ENCODE results near the gene OPTC.
"Not testable (repeated sequence)": the region's sequence is repeated elsewhere in the genome, so short reads cannot be mapped to it uniquely, and the experiment has no call there.

The OPTC gene

DNA sequence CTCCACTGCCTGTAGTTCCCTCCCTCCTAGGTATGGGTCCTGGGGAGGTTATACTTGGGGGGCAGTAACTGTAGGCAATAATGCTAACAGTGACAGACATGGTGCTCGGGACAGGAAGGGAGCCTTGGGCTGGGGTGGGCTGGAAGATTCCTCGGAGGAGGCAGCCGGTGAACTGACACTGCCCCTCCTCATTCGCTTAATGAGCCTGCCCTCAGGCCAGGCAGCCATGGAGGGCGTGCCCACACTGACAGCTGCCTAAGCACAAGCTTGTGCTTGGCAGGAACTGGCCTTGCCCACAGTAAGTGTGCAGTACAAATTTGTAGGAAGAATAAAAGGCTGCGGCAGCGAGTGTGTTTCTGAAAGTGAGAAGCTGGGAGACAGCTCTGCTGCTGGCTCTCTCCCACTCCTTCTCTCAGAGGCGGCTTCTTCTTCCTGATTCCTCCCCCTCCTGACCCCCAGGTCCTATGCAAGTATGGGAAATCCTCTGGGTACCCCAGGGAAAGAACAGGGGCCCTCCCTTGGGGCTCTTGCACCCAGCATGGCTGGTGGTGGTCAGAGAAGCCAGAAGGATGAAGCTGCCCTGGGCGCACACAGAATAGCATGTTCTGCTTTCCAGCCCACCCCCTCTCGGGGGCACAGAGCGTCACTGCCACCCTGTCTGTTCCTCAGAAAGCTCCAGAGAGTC, 23.6 kb downstream of the OPTC start:
- DNase-seq (ENCODE audit: low read depth) = no peak

DNA sequence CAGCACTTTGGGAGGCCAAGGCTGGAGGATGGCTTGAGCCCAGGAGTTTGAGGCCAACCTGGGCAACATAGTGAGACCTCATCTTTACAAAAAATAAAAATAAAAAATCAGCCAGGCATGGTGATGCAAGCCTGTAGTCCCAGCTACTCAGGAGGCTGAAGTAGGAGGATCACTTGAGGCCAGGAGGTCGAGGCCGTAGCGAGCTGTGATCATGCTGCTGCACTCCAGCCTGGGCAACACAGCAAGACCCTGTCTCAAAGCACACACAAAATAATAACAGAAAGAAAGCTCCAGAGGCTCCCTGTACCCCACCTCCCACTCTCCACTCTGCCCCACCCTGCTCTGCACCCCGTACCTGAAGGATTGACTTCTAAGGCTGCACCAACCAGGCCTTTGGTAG, 24.2 kb downstream of the OPTC start:
- not testable (repeated sequence) for DNase-seq (ENCODE audit: low read depth)

DNA sequence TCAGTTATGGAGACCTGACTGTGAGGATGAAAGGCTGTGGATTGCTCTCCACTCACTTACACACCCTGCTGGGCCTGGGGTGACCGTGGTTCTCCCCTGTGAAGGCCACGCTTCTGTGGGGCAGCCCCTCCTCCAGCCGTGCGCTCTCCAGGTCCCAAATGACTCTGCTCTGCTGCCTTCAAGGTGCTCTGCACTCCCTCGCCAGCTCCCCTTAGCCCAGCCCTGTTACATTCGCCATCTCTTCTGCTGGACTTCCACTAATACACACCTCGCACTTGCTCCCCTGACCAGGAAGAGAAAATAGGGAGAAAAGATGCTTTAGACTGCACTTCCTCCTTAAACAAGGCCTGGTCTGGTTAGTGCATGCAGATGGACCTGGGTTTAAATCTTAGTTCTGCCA, 24.6 kb downstream of the OPTC start:
- no peak for DNase-seq (ENCODE audit: low read depth)

DNA sequence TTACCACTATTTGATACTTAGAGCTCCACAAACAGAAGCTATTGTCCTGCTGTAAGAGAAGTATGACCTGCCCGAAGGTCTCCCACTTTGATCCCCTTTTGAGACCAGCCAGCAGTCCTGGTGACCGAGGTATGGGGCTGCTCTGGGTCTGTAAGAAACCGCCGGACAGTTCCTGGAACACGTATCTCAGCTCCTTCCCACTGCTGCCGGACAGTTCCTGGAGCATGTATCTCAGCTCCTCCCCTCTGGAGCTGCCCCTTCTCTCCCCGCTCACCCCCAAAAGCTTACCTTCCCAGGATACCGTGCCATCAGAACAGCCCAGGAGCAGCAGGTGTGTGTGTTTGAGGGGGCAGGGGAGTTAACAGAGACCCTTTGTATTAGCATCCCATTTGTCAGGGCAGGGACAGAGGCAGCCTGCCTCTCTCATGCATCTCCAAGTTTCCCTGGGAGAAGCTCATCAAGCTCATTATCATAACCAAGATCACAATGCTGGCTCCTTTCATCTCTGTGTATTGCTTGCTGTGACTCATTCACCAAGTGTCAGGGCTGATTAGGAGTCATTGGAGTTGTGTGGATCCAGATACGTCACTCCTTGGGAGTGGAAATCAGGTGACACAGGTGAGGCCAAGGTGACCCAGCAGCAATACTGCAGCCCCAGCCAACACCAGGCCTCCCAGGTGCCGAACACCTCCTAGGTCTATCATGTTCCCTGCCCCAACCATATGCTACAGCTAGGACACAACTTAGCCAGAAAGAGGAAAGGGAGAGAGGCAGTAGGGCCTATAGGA, 25.3 kb downstream of the OPTC start:
- DNase-seq (ENCODE audit: low read depth) = no peak

DNA sequence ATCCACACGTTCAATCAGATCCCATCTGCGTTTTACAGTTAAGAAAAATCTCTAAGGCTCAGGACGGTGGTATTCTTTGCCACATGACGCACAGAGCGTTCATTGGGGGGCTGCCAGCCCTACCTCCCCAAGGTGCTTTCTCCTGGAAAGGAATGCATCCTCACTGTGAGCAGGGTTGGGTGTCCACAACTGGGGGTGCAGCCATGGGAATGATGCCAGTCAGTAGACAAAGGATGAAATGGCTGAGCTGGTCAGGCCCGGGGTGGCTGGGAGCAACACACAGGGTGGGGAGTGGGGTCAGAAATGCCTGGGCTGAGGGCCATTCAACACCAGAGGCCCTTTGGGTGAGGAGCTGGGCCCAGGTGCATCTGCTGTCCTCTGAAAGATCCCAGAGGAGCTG, 25.9 kb downstream of the OPTC start:
- no peak for DNase-seq (ENCODE audit: low read depth)

DNA sequence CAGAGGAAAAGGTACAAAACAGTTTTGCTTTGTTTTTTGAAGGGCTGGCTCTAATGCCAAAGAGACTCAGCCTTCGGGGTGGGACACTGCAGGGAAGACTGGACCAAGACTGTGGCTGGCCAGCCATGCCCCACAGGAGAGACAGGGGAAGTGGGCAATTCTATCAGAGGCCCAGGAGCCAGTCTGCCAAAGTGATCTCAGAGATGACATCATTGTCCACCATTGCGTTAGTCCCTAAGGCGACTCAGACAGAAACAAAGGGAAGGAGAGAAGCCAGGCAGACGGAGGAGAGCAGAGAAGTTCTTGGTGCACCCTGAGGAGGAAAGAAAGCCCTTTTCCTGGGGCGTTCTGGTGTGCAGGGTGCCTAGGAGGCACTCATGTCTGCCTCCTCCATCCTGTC, 26.4 kb downstream of the OPTC start:
- DNase-seq (ENCODE audit: low read depth) = no peak

DNA sequence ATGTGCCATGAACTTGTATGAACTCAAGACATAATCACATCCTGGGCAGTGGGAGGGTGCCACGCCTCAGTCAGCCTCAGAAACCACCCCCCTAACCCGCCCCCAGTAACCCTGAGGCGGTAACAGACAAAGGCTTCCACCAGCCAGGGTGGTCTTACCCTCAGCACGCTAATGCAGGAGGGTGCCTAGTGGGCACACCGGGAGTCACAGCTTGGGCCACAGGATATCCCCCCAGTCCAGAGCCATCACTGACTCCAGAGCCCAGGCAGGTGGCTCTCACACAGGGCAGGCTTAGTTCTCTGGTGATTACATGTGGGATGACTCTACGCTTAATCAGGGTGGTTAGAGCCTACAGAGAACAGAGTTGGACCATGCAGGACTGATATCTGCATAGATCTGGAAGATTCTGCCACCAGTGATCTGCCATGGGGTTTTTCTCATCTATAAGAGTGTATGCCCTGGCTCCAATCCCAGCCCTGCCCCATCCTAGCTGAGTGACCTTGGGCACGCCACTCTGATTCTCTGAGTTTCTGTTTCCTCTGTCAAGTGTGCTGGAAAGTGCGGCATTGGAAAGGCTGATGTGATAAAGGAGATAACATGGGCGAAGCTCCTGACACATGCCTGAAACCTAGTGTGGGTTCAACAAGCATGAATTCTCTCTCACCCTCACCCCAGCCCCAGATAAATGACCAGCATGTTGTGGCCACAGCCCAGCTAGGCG, 27.3 kb downstream of the OPTC start:
- DNase-seq (ENCODE audit: low read depth) = no peak

DNA sequence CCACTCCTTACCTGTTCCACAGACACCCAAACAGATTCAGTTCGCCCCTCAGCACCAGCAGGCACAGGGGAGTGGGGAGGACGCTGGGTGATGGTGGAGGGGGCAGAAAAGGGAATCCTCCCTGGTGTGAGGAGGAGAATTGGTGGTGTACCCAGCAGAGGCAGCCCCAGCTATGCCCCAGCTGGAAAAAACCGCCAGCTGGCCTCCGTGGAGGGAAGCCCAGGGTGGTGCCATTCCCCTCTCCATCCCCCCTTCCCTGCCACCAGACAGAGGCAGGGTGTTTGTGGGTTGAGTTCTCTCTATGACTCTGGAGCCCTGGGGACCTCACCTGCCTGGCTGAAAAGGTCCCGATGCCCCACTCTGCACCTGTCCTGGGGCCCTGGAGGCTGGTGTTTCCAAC, 27.9 kb downstream of the OPTC start:
- no peak for DNase-seq (ENCODE audit: low read depth)

DNA sequence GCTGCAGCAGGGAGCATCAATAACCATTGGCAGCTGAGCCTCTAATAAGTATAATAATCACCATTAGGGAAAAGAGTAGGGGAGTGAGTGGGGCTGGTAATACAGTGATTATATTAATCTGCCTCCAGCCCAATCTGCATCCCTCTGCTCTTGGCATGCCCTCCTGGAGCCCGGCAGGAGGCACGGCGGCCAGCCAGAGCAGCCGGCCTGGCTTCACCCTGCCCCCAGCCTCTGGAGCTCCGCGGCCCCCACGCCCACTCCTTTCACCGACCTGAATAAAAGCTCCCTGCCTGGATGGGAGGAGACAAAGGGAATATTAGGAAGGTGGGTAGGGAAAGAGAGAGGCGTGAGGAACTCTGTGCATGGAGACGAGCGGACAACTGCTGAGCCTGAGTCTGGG, 28.3 kb downstream of the OPTC start:
- no peak for DNase-seq (ENCODE audit: low read depth)

DNA sequence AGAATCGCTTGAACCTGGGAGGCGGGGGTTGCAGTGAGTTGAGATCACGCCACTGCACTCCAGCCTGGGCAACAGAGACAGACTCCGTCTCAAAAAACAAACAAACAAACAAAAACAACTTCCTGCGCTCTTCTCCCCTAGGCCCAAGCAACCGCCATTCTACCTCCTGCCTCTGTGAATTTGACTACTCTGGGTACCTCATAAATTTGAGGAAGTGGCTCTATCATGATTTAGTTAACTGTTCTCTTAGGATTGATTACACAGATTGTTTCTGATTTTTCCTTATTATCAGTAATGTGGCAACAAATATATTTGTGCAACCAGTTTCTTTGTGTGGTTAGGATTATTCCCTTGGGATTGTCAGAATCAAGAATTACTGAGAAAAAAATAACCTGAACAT, 29.7 kb downstream of the OPTC start:
- no peak for DNase-seq (ENCODE audit: low read depth)

DNA sequence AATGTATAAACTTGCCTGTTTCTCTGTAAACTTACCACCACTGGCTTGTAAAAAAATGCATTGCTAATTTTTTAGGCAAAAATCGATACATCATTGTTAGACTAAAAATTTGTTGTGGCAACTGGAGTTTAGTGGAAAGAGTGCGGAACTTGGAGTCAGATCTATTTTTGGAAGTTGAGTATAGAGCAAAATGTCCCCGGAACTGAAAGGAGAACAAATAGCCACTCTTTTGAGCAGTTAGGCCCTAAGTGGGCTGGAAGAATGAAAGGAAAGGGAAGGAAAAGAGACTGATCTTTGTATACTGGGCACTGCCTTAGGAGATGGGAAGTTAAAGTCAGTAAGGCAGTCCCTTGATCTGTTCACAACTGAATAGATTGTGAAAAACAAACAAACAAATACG, 30.2 kb downstream of the OPTC start:
- DNase-seq (ENCODE audit: low read depth) = no peak

DNA sequence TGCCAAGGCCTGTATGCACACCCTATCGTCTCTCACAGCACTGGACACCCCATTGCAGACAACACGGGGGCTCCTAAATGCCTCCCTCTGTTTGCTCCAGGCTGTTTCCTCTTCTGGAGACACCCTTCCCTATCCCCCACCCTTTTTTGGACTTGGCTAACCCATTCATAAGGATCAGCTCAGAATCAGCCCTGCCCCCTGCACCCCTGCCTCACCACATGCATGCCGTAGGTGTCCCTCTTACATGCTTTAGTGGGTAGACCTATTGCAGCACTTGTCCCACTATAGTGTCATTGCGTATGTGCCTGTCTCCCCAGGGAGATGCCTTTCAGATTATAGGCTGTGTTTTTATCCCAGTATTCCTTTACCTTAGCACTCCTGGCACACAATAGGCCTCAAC, 30.9 kb downstream of the OPTC start:
- no peak for DNase-seq (ENCODE audit: low read depth)

DNA sequence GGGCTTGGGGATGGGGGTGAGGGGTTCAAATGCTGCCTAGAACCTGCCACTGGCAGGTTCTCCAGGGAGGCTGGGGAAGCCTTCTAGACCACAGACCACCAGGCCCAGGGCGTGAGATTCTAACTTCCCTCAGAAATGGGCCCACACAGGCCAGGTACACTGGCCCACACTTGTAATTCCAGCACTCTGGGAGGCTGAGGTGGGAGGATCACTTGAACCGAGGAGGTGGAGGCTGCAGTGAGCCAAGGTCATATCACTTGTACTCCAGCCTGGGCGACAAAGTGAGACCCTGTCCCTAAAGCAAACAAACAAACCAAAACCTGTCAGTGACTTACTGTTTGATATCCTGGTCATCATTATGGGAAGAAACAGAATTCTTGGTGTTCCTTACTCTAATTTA, 31.7 kb downstream of the OPTC start:
- no peak for DNase-seq (ENCODE audit: low read depth)

DNA sequence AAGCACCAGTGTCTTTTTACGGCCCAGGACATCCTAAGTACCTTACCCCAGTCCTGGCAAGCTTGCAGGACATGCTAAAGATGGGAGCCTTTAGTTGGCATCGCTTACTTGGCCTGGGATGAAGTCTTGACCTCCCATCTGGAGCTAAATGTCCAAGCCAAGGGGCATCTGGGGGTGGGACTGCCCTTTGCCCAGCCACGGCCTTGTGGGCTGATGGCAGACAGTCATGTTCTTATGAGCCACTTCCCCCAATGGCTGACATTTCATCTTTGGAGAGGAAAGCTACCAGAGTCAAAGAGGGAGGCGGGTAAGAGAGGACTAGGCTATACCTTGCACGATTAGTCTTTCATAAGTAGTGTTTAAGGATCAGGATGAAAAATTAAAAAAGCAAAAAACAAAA, 32.2 kb downstream of the OPTC start:
- DNase-seq (ENCODE audit: low read depth) = no peak

DNA sequence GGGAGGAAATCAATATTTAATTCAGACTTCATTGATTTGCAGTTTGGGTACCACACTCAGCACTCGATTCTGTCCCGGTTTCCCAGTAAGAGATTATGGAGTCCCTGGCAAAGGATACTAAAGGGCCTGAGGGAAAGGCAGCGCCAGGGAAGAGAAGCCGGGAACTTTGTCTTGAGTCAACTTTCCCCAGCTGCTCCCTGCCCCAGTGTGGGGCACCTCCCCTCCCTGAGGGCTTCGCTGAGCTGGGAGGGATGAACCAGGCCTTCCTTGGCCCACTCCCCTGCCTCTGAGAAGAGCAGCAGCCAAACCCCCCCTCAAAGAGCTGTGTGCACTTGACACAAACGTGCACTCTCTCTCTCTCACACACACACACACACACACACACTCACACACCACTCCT, 32.6 kb downstream of the OPTC start:
- DNase-seq (ENCODE audit: low read depth) = no peak

DNA sequence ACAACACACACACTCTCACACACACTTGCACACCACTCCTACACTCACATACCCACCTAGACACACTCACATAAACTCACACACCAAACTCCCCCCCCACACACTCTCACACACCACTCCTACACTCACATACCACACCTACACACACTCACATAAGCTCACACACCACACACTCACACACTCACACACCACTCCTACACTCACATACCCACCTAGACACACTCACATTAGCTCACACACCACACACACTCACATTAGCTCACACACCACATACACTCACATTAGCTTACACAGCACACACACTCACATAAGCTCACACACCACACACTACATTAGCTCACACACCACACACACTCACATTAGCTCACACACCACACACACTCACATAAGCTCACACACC, 33.1 kb downstream of the OPTC start:
- no peak for DNase-seq (ENCODE audit: low read depth)

DNA sequence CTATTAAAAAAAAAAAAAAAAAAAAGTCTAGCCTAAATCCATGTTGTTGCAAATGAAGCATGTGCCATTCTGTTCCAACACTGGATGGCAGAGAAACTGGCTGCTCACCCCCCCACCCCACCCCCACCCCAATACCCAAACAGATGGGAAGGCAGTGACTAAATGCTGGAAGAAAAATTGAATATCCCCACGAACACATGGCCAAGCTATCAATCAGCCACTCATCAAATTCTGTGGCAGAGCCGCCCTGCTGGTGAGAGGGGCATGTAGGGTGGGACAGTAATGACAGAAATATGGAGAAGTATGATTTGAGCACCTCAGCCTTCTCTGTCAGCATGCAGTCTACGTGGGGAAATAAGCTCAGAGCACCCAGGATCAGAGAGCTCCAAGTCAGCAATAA, 34.1 kb downstream of the OPTC start:
- no peak for DNase-seq (ENCODE audit: low read depth)

DNA sequence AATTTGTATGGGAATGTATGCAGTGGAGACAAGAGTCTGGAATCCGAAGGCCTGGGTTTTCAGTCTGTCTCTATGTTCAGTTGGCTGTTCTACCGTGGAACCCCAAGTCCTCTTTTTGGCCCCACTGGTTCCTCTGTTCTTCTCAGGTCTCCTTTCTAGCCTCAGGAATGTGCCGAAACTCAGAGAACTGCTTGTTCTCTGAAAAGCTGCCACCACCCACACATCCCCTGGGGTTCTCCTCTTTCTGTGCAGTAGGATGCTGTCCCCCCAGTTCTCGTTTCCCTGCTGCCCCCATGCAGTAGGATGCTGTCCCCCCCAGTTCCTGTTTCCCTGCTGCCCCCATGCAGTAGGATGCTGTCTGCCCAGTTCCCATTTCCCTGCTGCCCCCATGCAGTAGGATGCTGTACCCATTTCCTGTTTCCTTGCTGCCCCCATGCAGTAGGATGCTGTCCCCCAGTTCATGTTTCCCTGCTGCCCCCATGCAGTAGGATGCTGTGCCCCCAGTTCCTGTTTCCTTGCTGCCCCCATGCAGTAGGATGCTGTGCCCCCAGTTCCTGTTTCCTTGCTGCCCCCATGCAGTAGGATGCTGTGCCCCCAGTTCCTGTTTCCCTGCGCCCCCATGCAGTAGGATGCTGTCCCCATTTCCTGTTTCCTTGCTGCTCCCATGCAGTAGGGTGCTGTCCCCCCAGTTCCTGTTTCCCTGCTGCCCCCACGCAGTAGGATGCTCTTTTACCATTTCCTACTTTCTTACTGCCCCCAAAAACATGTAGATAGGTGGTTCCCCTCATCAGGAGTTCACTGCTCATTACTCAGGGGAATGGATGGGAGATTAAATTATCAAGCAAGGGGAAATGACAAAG, 35.3 kb downstream of the OPTC start:
- no peak for DNase-seq (ENCODE audit: low read depth)

DNA sequence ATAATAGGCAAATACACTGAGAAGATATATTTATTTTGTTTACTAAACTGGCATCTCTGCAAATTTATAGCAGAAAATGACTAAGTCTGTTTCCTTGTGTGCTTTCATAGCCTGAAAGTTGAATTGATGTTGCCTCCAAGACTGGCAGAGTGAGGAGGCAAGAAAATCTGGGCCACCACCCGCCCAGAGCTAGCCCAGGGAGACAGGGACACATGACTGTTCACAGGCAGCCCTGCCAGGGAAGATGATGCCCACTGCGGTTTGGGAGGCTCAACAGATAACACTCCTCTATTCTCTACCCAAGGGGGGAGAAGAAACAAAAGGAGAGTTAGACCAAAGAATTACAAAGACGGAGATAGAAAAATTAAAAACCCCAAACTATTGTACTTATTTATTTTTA, 37.1 kb downstream of the OPTC start:
- no peak for DNase-seq (ENCODE audit: low read depth)

DNA sequence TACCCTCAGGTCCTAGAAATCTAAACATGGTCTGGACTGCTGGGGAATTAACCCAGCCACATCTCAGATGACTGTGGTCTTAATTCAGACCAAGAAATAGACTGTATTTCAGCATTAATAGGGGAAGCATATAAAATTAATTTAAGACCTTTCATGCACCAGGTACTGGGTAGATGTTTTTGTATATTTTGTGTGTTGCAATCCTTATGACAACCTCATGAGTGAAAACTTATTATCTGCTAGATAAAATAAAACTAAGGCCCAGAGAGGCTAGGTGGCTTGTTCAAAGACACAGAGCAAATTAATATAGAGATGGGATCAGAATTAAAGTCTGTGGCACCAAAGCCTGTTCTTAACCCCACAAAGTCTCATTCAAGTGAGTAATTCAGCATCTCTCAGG, 40.1 kb downstream of the OPTC start:
- DNase-seq (ENCODE audit: low read depth) = no peak

DNA sequence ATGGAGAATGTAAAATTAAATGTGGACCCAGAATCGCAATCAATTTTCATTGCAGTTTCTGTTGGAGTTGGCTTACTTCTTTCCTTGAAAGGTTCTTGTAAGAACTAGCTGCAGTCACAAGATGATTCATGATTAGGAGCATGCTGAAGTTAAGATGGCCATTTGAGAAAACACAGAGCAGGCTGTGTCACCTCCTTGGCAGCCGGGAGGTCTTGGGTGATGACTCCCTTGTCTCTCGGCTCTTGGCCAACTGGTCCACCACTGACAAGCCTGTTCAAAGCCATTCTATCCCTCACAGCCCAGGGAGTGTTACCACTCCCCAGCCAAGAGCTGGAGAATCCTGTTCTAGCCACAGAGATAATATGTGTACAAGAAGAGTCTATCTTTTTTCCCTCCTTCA, 40.6 kb downstream of the OPTC start:
- DNase-seq (ENCODE audit: low read depth) = no peak

DNA sequence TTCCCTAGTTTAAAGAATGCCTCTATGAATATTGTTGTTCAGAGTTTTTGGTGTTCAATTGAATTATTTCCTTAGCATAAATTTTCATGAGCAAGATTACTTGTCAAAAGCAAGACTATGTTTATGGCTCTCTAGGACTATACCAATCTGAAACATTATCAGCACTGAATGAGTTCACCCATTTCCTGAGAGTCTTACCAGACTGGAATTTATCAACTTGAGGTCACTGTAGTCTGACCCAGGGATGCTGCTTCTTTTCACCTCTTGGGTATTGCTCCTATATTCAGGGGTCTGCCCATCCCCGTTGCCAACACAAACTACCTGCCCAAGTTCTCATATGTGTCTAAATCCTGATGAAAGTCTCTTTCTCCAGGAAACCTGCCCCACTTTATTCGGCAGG, 42.6 kb downstream of the OPTC start:
- no peak for DNase-seq (ENCODE audit: low read depth)
